Endothelial cell of umbilical vein (primary cell): ENCODE measurements around the gene CNGB1. TPM values are rescaled to one million over a fixed set of nuclear protein-coding genes. Genes with fewer than 3 reads are reported as not detected.

Experiments
- BruUV-seq: library from RNA; stranded (reverse); fragments of 400-500 nt; replicated peaks from 2 replicates; lab custom pipeline; 2021; lab: Mats Ljungman, UMichigan
- CTCF ChIA-PET: fragments of 300-600, 350-600 bp; sonication (Branson Sonifier 250); formaldehyde crosslinking; loops from one replicate; lab custom pipeline; 2021; ENCODE audit warnings: antibody characterized with exemption, inconsistent platforms; lab: Charles Lee
- POLR2A ChIA-PET: fragments of 300-600, 350-600 bp; sonication (Branson Sonifier 250); formaldehyde crosslinking; loops from one replicate; lab custom pipeline; 2021; ENCODE audit warnings: antibody characterized with exemption, inconsistent platforms; lab: Charles Lee
- DNase-seq: peaks from one replicate; pipeline ENCODE4 v3.0.0-alpha.2; 2011; ENCODE audit warnings: low read depth, low spot score
- FAIRE-seq: peaks from 2 replicates; lab custom pipeline; 2011; peaks lifted over from hg19 to GRCh38; lab: Jason Lieb, UNC
- H2AFZ ChIP-seq: 2 replicates; pipeline ENCODE4 v1.6.0; 2012; ENCODE audit warnings: low read depth, low read length, control low read depth, inconsistent platforms
- H3K27ac ChIP-seq: 2 replicates; pipeline ENCODE4 v1.5.1; 2011; ENCODE audit warnings: low read depth, mild to moderate bottlenecking, control low read depth, low read length, moderate library complexity; ENCODE audit not compliant: insufficient read depth
- H3K27me3 ChIP-seq, 2 experiments: 2 replicates each; pipeline versions ENCODE4 v1.6.0 to v1.6.1; 2011; ENCODE audit warnings: low read length in 2 of 2, mixed read lengths in 1 of 2; ENCODE audit not compliant: control insufficient read depth in 2 of 2, insufficient read depth in 2 of 2
- H3K36me3 ChIP-seq, 2 experiments: 2 replicates in 1 of 2; 3 replicates in 1 of 2; pipeline ENCODE4 v1.5.1; 2011; ENCODE audit warnings: low read length in 2 of 2, mild to moderate bottlenecking in 1 of 2, moderate library complexity in 1 of 2; ENCODE audit not compliant: control insufficient read depth in 2 of 2, insufficient read depth in 2 of 2; ENCODE audit errors: extremely low read depth in 1 of 2
- H3K4me1 ChIP-seq: 3 replicates; pipeline ENCODE4 v1.5.1; 2011; ENCODE audit warnings: mild to moderate bottlenecking, low read length; ENCODE audit not compliant: control insufficient read depth, insufficient read depth; ENCODE audit errors: extremely low read depth
- H3K4me2 ChIP-seq: 2 replicates; pipeline ENCODE4 v1.6.1; 2011; ENCODE audit warnings: low read length, control low read depth, mixed read lengths; ENCODE audit not compliant: insufficient read depth
- H3K4me3 ChIP-seq, 3 experiments: fragments of 200-600 bp in 1 of 3; sonication (generic), shearing (Covaris generic) in 1 of 3; replicated peaks in 1 of 3; 2 replicates each; pipeline ENCODE4 v1.5.1; 2011 to 2016; ENCODE audit warnings: control low read depth in 3 of 3, low read length in 3 of 3, mild to moderate bottlenecking in 2 of 3, inconsistent platforms in 1 of 3, low read depth in 1 of 3, moderate library complexity in 1 of 3; ENCODE audit not compliant: insufficient read depth in 1 of 3
- H3K79me2 ChIP-seq: 2 replicates; pipeline ENCODE4 v1.6.0; 2012; ENCODE audit warnings: low read length, inconsistent platforms; ENCODE audit not compliant: control insufficient read depth, insufficient read depth
- H3K9ac ChIP-seq: replicated peaks from 2 replicates; pipeline ENCODE3; 2011; ENCODE audit warnings: low read length, control low read depth; ENCODE audit not compliant: insufficient read depth; ENCODE audit errors: extremely low read depth
- H3K9me1 ChIP-seq: replicated peaks from 3 replicates; pipeline ENCODE4 v1.6.0; 2011; ENCODE audit warnings: mild to moderate bottlenecking, low read length; ENCODE audit not compliant: control insufficient read depth, insufficient read depth; ENCODE audit errors: extremely low read depth
- H3K9me3 ChIP-seq: replicated peaks from 2 replicates; pipeline ENCODE4 v1.5.1; 2012; ENCODE audit warnings: low read length, inconsistent platforms; ENCODE audit not compliant: control insufficient read depth, insufficient read depth
- H4K20me1 ChIP-seq: replicated peaks from 2 replicates; pipeline ENCODE3; 2011; ENCODE audit warnings: mild to moderate bottlenecking, low read length; ENCODE audit not compliant: control insufficient read depth, insufficient read depth; ENCODE audit errors: extremely low read depth
- CTCF ChIP-seq, 2 donors: IDR thresholded peaks; 1 replicate in 1 of 2; 2 replicates in 1 of 2; pipeline ENCODE4 v1.5.1; 2011; ENCODE audit warnings: low read length in 2 of 2, mild to moderate bottlenecking in 2 of 2, moderate library complexity in 2 of 2, control low read depth in 1 of 2, inconsistent platforms in 1 of 2, low read depth in 1 of 2; ENCODE audit not compliant: insufficient read depth in 1 of 2; ENCODE audit errors: extremely low read depth in 1 of 2
- EZH2 ChIP-seq: IDR thresholded peaks from 2 replicates; pipeline ENCODE4 v1.6.1; 2012; ENCODE audit warnings: borderline replicate concordance, low read depth, mild to moderate bottlenecking, moderate library complexity, low read length, inconsistent platforms; ENCODE audit not compliant: severe bottlenecking
- FOS ChIP-seq: IDR thresholded peaks from 2 replicates; pipeline ENCODE4 v1.6.1; 2011; ENCODE audit warnings: mild to moderate bottlenecking, low read length, moderate library complexity, borderline replicate concordance; ENCODE audit not compliant: insufficient read depth
- GATA2 ChIP-seq: IDR thresholded peaks from 2 replicates; pipeline ENCODE4 v1.7.0; 2011; ENCODE audit warnings: low read depth, mild to moderate bottlenecking, moderate library complexity, mixed read lengths, low read length; ENCODE audit not compliant: insufficient read length, insufficient read depth
- JUN ChIP-seq: IDR thresholded peaks from 2 replicates; pipeline ENCODE4 v1.6.1; 2011; ENCODE audit warnings: borderline replicate concordance, low read depth; ENCODE audit not compliant: insufficient read length, insufficient read depth
- MAX ChIP-seq: IDR thresholded peaks from 2 replicates; pipeline ENCODE4 v1.6.1; 2011; ENCODE audit not compliant: insufficient read depth, insufficient read length
- MYC ChIP-seq: IDR thresholded peaks from one replicate; pipeline ENCODE4 v1.6.1; 2011; ENCODE audit warnings: mild to moderate bottlenecking, low read depth, low read length
- POLR2A ChIP-seq: IDR thresholded peaks from 2 replicates; pipeline ENCODE4 v1.6.1; 2012; ENCODE audit warnings: low read depth, mild to moderate bottlenecking, control low read depth, low read length
- POLR2AphosphoS5 ChIP-seq: IDR thresholded peaks from 2 replicates; pipeline ENCODE4 v1.6.1; 2012; ENCODE audit warnings: low read depth, mild to moderate bottlenecking, control low read depth, low read length, moderate library complexity; ENCODE audit not compliant: insufficient read depth
- dilution Hi-C: fragments of 300-500 bp; cut with MboI; formaldehyde crosslinking; loops from one replicate; pipeline ENCODE4 v1.15.0; 2019; ENCODE audit warnings: low sequenced_read_pairs; ENCODE audit not compliant: extremely low pct_ligation_motif_present
- intact Hi-C: fragments of 100-400 bp; cut with micrococcal nuclease; formaldehyde crosslinking; loops from one replicate; pipeline ENCODE4 v1.10.0; 2022
- polyA plus RNA-seq, 4 experiments: library from polyadenylated mRNA; depleted of rRNA in 3 of 4; stranded (reverse) in 3 of 4; unstranded in 1 of 4; fragments of >200 nt; gene quantifications; 2 replicates each; pipeline versions ENCODE4 v1.2.1 to v1.2.3, GENCODE V29; 2011 to 2012; ENCODE audit warnings: missing spikeins in 1 of 4
- total RNA-seq: library from RNA; stranded (reverse); gene quantifications from 2 replicates; pipeline ENCODE4 v1.2.3, GENCODE V29; 2021

Gene CNGB1
- total and polyA plus RNA-seq, 2 donors (not counting 3 experiments of a cell fraction or from before 2014, with no cell fraction given), result not detected

- dilution Hi-C loops, result no loop called here
- H3K36me3 ChIP-seq, result no peaks in the 10 kb centered on the region
- CTCF ChIA-PET, result interaction anchor here (0.7 to 1.4 kb wide), 2 partner anchors 10 to 11 kb away, joined by 3 to 5 read pairs; no protein-coding TSS in a partner anchor
- no TSS peak for BruUV-seq
- TF ChIP-seq JUN (no peak), FOS (no peak), MYC (no peak), MAX (no peak), EZH2 (no peak), POLR2A (no peak), GATA2 (no peak), POLR2AphosphoS5 (no peak), CTCF (IDR thresholded peaks at IDR 0.05; ENCODE audit: extremely low read depth in 1 of 2, insufficient read depth in 1 of 2, low read depth in 1 of 2, low read length in 2 of 2) (no peak)
- no peak overlapping the region for H3K4me3 ChIP-seq
- H3K4me1 ChIP-seq, result no peaks in the 10 kb centered on the region
- H4K20me1 ChIP-seq, result no peaks in the 10 kb centered on the region
- POLR2A ChIA-PET, result no interaction called here
- no peak for DNase-seq
- H3K9me3 ChIP-seq, result no peaks in the 10 kb centered on the region
- no peak for FAIRE-seq
- peaks cover 0 to 3% of the 10 kb centered on the region in 2 experiments for H3K27me3 ChIP-seq
- no peak overlapping the region for H2AFZ ChIP-seq
- H3K4me2 ChIP-seq, result no peak overlapping the region
- intact Hi-C loops, result no loop called here
- no peak overlapping the region for H3K27ac ChIP-seq
- no peaks in the 10 kb centered on the region for H3K9me1 ChIP-seq
- H3K79me2 ChIP-seq, result no peaks in the 10 kb centered on the region
- H3K9ac ChIP-seq, result no peak overlapping the region
Observed at GRCh38 chr16:57916735-57917438, 54.0 kb downstream of the CNGB1 start.
